ENCODE results near the gene SLCO4A1.

DNA sequence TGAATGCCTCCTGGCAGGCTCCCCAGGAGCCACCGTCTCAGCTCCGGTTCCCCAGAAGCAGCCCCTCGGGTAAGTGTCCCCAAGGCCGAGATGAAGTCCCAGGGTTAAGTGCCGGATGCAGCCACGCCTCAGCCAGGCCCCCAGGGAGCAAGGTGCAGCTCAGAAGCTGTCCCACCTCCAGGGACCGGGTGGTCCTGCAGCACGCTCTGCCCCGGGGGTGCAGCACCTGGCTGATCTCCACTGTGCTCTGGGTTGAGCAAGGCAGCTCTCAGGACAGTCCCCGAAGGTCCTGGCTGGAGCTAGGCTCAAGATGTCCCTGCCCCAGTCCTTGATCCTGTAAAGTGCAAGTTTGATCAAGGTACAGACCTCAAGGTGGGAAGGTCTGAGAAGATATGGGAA lies 51.2 kb downstream of the SLCO4A1 start:
- TF ChIP-seq CTCF (IDR thresholded peaks at IDR 0.05), result no peak
- no peak for TF ChIP-seq EZH2 (IDR thresholded peaks at IDR 0.05; ENCODE audit: borderline replicate concordance, insufficient read depth, low read depth, low read length, poor library complexity, severe bottlenecking)

Data from B cell (primary cell).